GM19193 (cell line): Measurements from ENCODE around the gene HARS2.

Experiments used
- POLR2A ChIP-seq: IDR thresholded peaks from 4 replicates; pipeline ENCODE4 v1.6.1; 2011; ENCODE audit not compliant: insufficient read depth, insufficient read length; ENCODE audit errors: extremely low read depth

HARS2 gene

GRCh38 chr5:140737486-140737885 is 46.2 kb downstream of the HARS2 start:
- no peak for TF ChIP-seq POLR2A

GRCh38 chr5:140741967-140742366 is 50.7 kb downstream of the HARS2 start:
- no peak for TF ChIP-seq POLR2A
